Keratinocyte (primary cell): Measurements from ENCODE around the gene PXDC1. TPM values are rescaled to one million over a fixed set of nuclear protein-coding genes. Genes with fewer than 3 reads are reported as not detected.

ENCODE experiments used
- DNase-seq: peaks from one replicate; pipeline ENCODE4 v3.0.0-alpha.2; 2011; ENCODE audit warnings: low read depth, missing footprints, low spot score
- FAIRE-seq: peaks from 2 replicates; lab custom pipeline; 2011; peaks lifted over from hg19 to GRCh38; lab: Jason Lieb, UNC
- H2AFZ ChIP-seq: 2 replicates; pipeline ENCODE4 v1.6.0; 2012; ENCODE audit warnings: low read length, control low read depth, inconsistent platforms; ENCODE audit not compliant: control insufficient read depth
- H3K27ac ChIP-seq: 2 replicates; pipeline ENCODE4 v1.5.1; 2011; ENCODE audit warnings: low read length; ENCODE audit not compliant: control insufficient read depth, insufficient read depth
- H3K27me3 ChIP-seq: 3 replicates; pipeline ENCODE4 v1.6.0; 2011; ENCODE audit warnings: low read length; ENCODE audit not compliant: control insufficient read depth, insufficient read depth; ENCODE audit errors: extremely low read depth
- H3K36me3 ChIP-seq, 2 experiments: 2 replicates in 1 of 2; 3 replicates in 1 of 2; pipeline ENCODE4 v1.5.1; 2011; ENCODE audit warnings: low read length in 2 of 2, mild to moderate bottlenecking in 1 of 2; ENCODE audit not compliant: control insufficient read depth in 2 of 2, insufficient read depth in 2 of 2; ENCODE audit errors: extremely low read depth in 1 of 2
- H3K4me1 ChIP-seq: 3 replicates; pipeline ENCODE4 v1.5.1; 2011; ENCODE audit warnings: low read length; ENCODE audit not compliant: control insufficient read depth, insufficient read depth; ENCODE audit errors: extremely low read depth
- H3K4me2 ChIP-seq: 3 replicates; pipeline ENCODE4 v1.6.0; 2011; ENCODE audit warnings: low read depth, low read length; ENCODE audit not compliant: control insufficient read depth, insufficient read depth; ENCODE audit errors: extremely low read depth
- H3K4me3 ChIP-seq, 3 experiments: fragments of 200-600 bp in 1 of 3; sonication (generic) in 1 of 3; 2 replicates in 2 of 3; 3 replicates in 1 of 3; pipeline ENCODE4 v1.5.1; 2011 to 2016; ENCODE audit warnings: low read length in 3 of 3, mild to moderate bottlenecking in 3 of 3, control low read depth in 2 of 3, inconsistent platforms in 1 of 3, low read depth in 1 of 3, mixed read lengths in 1 of 3, mixed run types in 1 of 3, moderate library complexity in 1 of 3; ENCODE audit not compliant: control insufficient read depth in 2 of 3, insufficient read depth in 2 of 3; ENCODE audit errors: extremely low read depth in 1 of 3
- H3K79me2 ChIP-seq: 2 replicates; pipeline ENCODE4 v1.6.0; 2012; ENCODE audit warnings: low read length; ENCODE audit not compliant: control insufficient read depth, insufficient read depth
- H3K9ac ChIP-seq: 3 replicates; pipeline ENCODE4 v1.6.0; 2011; ENCODE audit warnings: low read length; ENCODE audit not compliant: control insufficient read depth, insufficient read depth; ENCODE audit errors: extremely low read depth
- H3K9me1 ChIP-seq: 3 replicates; pipeline ENCODE4 v1.6.0; 2011; ENCODE audit warnings: low read length; ENCODE audit not compliant: control insufficient read depth, insufficient read depth; ENCODE audit errors: extremely low read depth
- H3K9me3 ChIP-seq: 2 replicates; pipeline ENCODE4 v1.5.1; 2012; ENCODE audit warnings: low read depth, low read length; ENCODE audit not compliant: control insufficient read depth
- H4K20me1 ChIP-seq: 3 replicates; pipeline ENCODE4 v1.6.0; 2011; ENCODE audit warnings: low read length; ENCODE audit not compliant: control insufficient read depth, insufficient read depth; ENCODE audit errors: extremely low read depth
- EZH2 ChIP-seq: IDR thresholded peaks from one replicate; pipeline ENCODE4 v1.6.1; 2012; ENCODE audit warnings: inconsistent platforms, mild to moderate bottlenecking, low read length, moderate library complexity
- dilution Hi-C: fragments of 300-500 bp; cut with MboI; formaldehyde crosslinking; loops from one replicate; pipeline ENCODE4 v1.7.0; 2020; ENCODE audit warnings: low sequenced_read_pairs; ENCODE audit not compliant: extremely low pct_ligation_motif_present
- polyA plus RNA-seq, 5 experiments: library from polyadenylated mRNA; depleted of rRNA in 3 of 5; stranded (reverse) in 3 of 5; stranded (forward) in 1 of 5; unstranded in 1 of 5; fragments of >200 nt; gene quantifications; 1 replicate in 1 of 5; 2 replicates in 3 of 5; 3 replicates in 1 of 5; pipeline versions ENCODE4 v1.2.1 to v1.2.3, GENCODE V29; 2011 to 2012; ENCODE audit warnings: missing spikeins in 2 of 5, low read depth in 1 of 5, low replicate concordance in 1 of 5
- TF ChIP-seq, protein P1 (sequence below), 3 experiments: IDR thresholded peaks in 1 of 3; conservative IDR thresholded peaks in 1 of 3; optimal IDR thresholded peaks in 1 of 3; 2 replicates in 2 of 3; 3 replicates in 1 of 3; pipeline versions ENCODE3 to v1.5.1; 2011; ENCODE audit warnings: low read length in 3 of 3, mild to moderate bottlenecking in 3 of 3, moderate library complexity in 2 of 3, control low read depth in 1 of 3, inconsistent platforms in 1 of 3; ENCODE audit not compliant: insufficient read depth in 2 of 3; ENCODE audit errors: extremely low read depth in 1 of 3

Gene PXDC1
- polyA plus RNA-seq, 1 donor (not counting 4 experiments of a cell fraction or from before 2014, with no cell fraction given): 17.1 TPM

DNA sequence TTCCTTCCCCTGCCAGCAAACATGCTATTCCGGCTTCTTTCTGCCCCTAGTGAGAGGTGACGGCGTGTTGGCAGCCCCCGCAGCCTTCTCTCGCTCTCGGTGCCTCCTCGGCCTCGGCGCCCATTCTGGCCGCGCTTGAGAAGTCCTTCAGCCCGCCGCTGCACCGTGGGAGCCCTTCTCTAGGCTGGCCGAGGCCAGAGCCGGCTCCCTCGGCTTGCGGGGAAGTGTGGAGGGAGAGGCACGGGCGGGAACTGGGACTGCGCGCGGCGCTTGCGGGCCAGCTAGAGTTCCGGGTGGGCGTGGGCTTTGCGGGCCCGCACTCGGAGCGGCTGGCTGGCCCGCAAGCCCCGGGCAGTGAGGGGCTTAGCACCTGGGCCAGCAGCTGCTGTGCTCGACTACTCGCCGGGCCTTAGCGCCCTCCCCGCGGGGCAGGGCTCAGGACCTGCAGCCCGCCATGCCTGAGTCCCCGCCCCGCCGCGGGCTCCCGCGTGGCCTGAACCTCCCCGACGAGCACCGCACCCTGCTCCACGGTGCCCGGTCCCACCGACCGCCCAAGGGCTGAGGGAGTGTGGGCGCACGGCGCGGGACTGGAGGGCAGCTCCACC, 20.0 kb upstream of the PXDC1 start:
- Histone ChIP-seq H3K4me1 (peaks cover 10% of the 10 kb centered on the region), H3K27me3 (no peaks in the 10 kb centered on the region), H3K79me2 (no peaks in the 10 kb centered on the region), H3K36me3 (no peaks in the 10 kb centered on the region), H3K4me3 (no peak overlapping the region), H2AFZ (no peak overlapping the region), H3K9ac (no peak overlapping the region), H4K20me1 (no peaks in the 10 kb centered on the region), H3K4me2 (no peak overlapping the region), H3K27ac (no peak overlapping the region), H3K9me3 (no peaks in the 10 kb centered on the region), H3K9me1 (no peaks in the 10 kb centered on the region)
- dilution Hi-C loops: no loop called here
- TF ChIP-seq, protein P1, sequence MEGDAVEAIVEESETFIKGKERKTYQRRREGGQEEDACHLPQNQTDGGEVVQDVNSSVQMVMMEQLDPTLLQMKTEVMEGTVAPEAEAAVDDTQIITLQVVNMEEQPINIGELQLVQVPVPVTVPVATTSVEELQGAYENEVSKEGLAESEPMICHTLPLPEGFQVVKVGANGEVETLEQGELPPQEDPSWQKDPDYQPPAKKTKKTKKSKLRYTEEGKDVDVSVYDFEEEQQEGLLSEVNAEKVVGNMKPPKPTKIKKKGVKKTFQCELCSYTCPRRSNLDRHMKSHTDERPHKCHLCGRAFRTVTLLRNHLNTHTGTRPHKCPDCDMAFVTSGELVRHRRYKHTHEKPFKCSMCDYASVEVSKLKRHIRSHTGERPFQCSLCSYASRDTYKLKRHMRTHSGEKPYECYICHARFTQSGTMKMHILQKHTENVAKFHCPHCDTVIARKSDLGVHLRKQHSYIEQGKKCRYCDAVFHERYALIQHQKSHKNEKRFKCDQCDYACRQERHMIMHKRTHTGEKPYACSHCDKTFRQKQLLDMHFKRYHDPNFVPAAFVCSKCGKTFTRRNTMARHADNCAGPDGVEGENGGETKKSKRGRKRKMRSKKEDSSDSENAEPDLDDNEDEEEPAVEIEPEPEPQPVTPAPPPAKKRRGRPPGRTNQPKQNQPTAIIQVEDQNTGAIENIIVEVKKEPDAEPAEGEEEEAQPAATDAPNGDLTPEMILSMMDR (optimal IDR thresholded peaks at IDR 0.05 in 1 of 3, IDR thresholded peaks at IDR 0.05 in 1 of 3, conservative IDR thresholded peaks at IDR 0.05 in 1 of 3; ENCODE audit: extremely low read depth in 1 of 3, insufficient read depth in 2 of 3, low read length in 3 of 3): no peak
- no peak for TF ChIP-seq EZH2
- DNase-seq (no peak), FAIRE-seq (no peak)

DNA sequence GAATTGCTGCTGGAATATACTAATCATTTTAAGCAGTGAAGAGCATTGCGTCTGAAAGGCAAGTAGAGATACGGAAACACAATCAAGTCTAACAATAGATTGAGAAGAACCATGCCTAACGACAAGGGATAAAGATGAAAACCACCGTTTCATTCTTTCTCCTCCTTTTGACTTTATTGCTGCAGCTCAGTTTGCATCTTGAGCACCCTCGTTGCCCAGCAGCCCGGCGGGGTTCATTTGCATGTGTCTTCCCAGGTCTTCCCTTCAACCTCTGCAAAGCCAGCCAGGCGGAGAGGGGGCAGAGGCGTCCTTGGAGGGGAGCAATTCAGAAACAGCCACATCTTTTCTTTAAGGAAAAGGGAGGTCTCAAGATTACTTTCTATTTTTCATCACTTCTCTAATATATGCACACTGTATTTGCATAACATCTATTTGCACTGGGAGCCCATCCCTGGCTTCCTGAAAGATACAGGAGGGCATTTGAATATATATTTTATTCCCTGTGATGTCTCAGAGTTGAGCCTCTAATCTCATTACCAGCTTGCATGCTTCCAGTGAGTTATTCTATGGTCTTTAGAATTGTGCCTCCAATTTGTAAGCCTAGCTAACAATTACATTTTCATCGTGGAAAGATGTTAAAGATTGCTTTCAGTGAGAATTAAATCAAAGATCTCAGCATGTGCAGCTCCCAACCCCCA, 18.7 kb upstream of the PXDC1 start:
- H3K9me1 ChIP-seq: no peaks in the 10 kb centered on the region
- dilution Hi-C loops: no loop called here
- H3K9ac ChIP-seq: no peak overlapping the region
- no peaks in the 10 kb centered on the region for H4K20me1 ChIP-seq
- no peak overlapping the region for H2AFZ ChIP-seq
- TF ChIP-seq EZH2: no peak
- TF ChIP-seq, protein P1 (optimal IDR thresholded peaks at IDR 0.05 in 1 of 3, IDR thresholded peaks at IDR 0.05 in 1 of 3, conservative IDR thresholded peaks at IDR 0.05 in 1 of 3; ENCODE audit: extremely low read depth in 1 of 3, insufficient read depth in 2 of 3, low read length in 3 of 3): no peak
- H3K36me3 ChIP-seq: no peaks in the 10 kb centered on the region
- DNase-seq: no peak
- no peak overlapping the region for H3K27ac ChIP-seq
- H3K9me3 ChIP-seq: no peaks in the 10 kb centered on the region
- FAIRE-seq: no peak
- no peaks in the 10 kb centered on the region for H3K79me2 ChIP-seq
- peaks cover 17% of the 10 kb centered on the region for H3K4me1 ChIP-seq
- no peaks in the 10 kb centered on the region for H3K27me3 ChIP-seq
- H3K4me2 ChIP-seq: no peak overlapping the region
- H3K4me3 ChIP-seq: no peak overlapping the region
